Heart right ventricle (tissue), 16 donors: ENCODE measurements around the gene ADPRH. TPM values are rescaled to one million over a fixed set of nuclear protein-coding genes. Genes with fewer than 3 reads are reported as not detected.

Experiments
- ATAC-seq, 8 donors: fragments of 200-7000 bp; cut with Tn5 transposase; one replicate each; pipeline ENCODE4 v1.9.1; 2020; ENCODE audit warnings: mild to moderate bottlenecking in 8 of 8, moderate library complexity in 8 of 8, moderate number of reproducible peaks in 1 of 8
- DNase-seq, 2 donors: peaks; one replicate each; pipeline ENCODE4 v3.0.0-alpha.2; 2020
- H3K27ac ChIP-seq, 10 donors: fragments of 200-600 bp; sonication (generic) in 2 of 10; one replicate each; pipeline versions ENCODE4 v1.5.0 to v1.8.0; 2020 to 2022; ENCODE audit warnings: mild to moderate bottlenecking in 3 of 10
- H3K27me3 ChIP-seq, 7 donors: fragments of 200-600 bp; one replicate each; pipeline ENCODE4 v1.8.0; 2021 to 2022; ENCODE audit warnings: mild to moderate bottlenecking in 2 of 7
- H3K36me3 ChIP-seq, 9 donors: fragments of 200-600 bp; sonication (generic) in 1 of 9; one replicate each; pipeline versions ENCODE4 v1.5.0 to v1.8.0; 2020 to 2022; ENCODE audit warnings: mild to moderate bottlenecking in 2 of 9
- H3K4me1 ChIP-seq, 9 donors: fragments of 200-600 bp; sonication (generic) in 1 of 9; one replicate each; pipeline versions ENCODE4 v1.5.0 to v1.8.0; 2020 to 2022; ENCODE audit warnings: mild to moderate bottlenecking in 4 of 9
- H3K4me3 ChIP-seq, 10 donors: fragments of 200-600 bp; sonication (generic) in 2 of 10; one replicate each; pipeline versions ENCODE4 v1.5.0 to v1.8.0; 2020 to 2022; ENCODE audit warnings: mild to moderate bottlenecking in 7 of 10, moderate library complexity in 2 of 10
- H3K9me3 ChIP-seq, 11 donors: fragments of 200-600 bp in 10 of 11; sonication (generic) in 2 of 11; one replicate each; pipeline versions ENCODE4 v1.5.0 to v1.8.0; 2013 to 2022; ENCODE audit warnings: mild to moderate bottlenecking in 2 of 11, control low read depth in 1 of 11, moderate library complexity in 1 of 11
- CTCF ChIP-seq, 9 donors: fragments of 200-600 bp; sonication (generic) in 2 of 9; IDR thresholded peaks; one replicate each; pipeline versions ENCODE4 v1.5.0 to v1.8.0; 2021 to 2022; ENCODE audit warnings: antibody characterized with exemption in 9 of 9, mild to moderate bottlenecking in 5 of 9, moderate library complexity in 1 of 9
- WGBS, 2 donors: extraction: QIAGEN DNeasy Blood & Tissue Kit; methylation state at CpG; one replicate each; pipeline ENCODE4 v1.1.7; 2013; ENCODE audit warnings: inconsistent platforms in 1 of 2; 5-methylcytosine and 5-hydroxymethylcytosine counted together
- intact Hi-C, 10 donors: fragments of 100-400 bp; cut with DNase I; formaldehyde crosslinking; loops; one replicate each; pipeline versions ENCODE4 v1.11.1 to v1.14.2; 2022
- polyA plus RNA-seq, 2 donors: library from polyadenylated mRNA; stranded (reverse); fragments of 200-250 nt; gene quantifications; one replicate each; pipeline ENCODE4 v1.2.3, GENCODE V29; 2013
- total RNA-seq, 10 donors: library from RNA; stranded (reverse); fragmentation: NEBNext Ultra II Directional in 3 of 10; extraction: Animal tissue kit (Norgen Biotek cat#: 25700) in 3 of 10; gene quantifications; one replicate each; pipeline versions ENCODE4 v1.2.1 to v1.2.4, GENCODE V29; 2021 to 2023
- donor health status: Arrhythmogenic right ventricular cardiomyopathy.
- donor health status: ischemic (EF 13 %, LVEDD 7.1; RV severe dilation, severe dysfunction).
- donor health status: healthy with polysubstance abuse.
- donor health status: DM: no; HTN: yes; CAD: no.
- donor health status: DM: no; HTN: no; CAD: no.
- donor health status: ischemic (EF 25% LVEDD 6.9; RV normal size, moderate dysfunction).
- donor health status: ischemic (EF 25% LVEDD 5.7; RV mildly dilated, moderate dysfunction).
- donor health status: healthy.
- donor health status: DM: yes; HTN: yes; CAD: no.
- donor health status: Ischemic cardiomyopathy.
- donor health status: ischemic (EF 35%, LVEDD 5.7; RV mildly dilated, moderate dysfunction).
- donor health status: nonischemic (EF 11% LVEDD 7.7; RV severe dilation, severe dysfunction).
- donor health status: DM: yes; HTN: yes; CAD: no.
- donor health status: PGD.
- donor health status: ischemic (EF 29% LVEDD 5.4; RV normal size, mild dysfunction).
- donor health status: nonischemic (EF 23%, LVEDD 6.1; RV moderate dilation, normal function).

ADPRH gene
- total and polyA plus RNA-seq, 12 donors, result 5.6 to 16.9 (median 10.5) TPM

DNA sequence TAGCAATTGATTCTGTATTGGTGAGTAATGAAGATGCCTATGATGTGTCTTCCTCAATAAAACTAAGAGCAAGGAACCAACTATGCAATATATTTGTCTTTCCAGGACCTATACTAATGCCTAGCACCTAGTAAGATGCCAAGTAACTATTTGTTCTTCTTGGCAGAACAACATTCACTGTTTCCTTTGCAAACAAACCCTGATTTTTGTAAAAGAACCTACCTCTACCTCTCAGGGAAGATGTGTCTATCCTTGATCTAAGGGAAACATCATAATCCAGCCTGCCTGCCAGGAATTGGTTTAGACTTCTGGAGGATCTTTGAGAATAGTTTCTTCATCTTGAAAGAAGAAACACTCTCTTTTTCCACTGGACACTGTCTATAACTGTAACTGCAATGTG lies 3.8 kb upstream of the ADPRH start:
- Histone ChIP-seq H3K27me3 (no peaks in the 10 kb centered on the region), H3K4me3 (no peak overlapping the region), H3K9me3 (no peaks in the 10 kb centered on the region), H3K36me3 (no peaks in the 10 kb centered on the region), H3K4me1 (peaks cover 0 to 42% (median 20%) of the 10 kb centered on the region in 9 donors), H3K27ac (no peak overlapping the region)
- DNase-seq, result no peak
- intact Hi-C loops, result loop anchor here in 5 of 10 donors (5.0 to 10.0 kb wide), 5 partner anchors 51 to 107 kb away; partner anchors contain the start of gene COX17 (in 1 of the 5)
- no peak for TF ChIP-seq CTCF (IDR thresholded peaks at IDR 0.05)
- ATAC-seq, result no peak

DNA sequence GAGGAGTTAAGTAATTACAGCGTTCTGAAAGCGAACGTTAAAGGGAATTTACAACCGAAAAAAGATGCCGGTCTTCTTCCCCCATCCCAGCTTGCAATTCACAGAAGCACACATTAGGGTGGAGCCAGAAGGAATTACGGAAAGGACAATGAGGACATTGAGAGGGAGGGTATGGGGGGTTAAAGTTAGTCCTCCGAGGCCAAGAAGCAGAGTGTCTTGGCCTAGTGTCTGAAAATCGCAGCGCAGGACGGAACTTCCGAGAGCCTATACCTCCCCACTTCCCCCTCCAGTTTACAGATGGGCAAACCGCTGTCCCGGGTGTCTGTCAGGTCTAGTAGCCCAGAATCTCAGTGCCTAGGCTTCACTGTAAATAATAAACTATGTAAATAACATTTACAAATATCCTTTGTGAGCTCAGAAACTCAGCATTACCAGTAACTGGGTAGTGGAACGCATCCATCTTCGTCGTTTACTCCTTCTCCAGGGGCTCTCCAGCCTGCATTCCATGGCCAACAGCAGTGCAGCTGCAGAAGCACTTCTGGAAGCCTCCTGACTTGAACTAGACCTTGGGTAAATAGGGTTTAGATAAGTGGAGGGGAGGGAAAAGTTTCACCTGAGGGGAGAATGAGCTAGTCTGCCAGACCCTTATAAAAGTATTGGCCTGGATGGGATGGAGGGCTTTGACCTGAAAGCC lies 922 bp downstream of the ADPRH start:
- Histone ChIP-seq H3K4me1 (peaks cover 0 to 27% (median 17%) of the 10 kb centered on the region in 9 donors), H3K27ac (peak overlapping the region; percentile 87 to 99 (median 94)), H3K27me3 (no peaks in the 10 kb centered on the region), H3K4me3 (peak overlapping the region; percentile 37 to 81 (median 64)), H3K36me3 (peaks cover 0 to 21% (median 0%) of the 10 kb centered on the region in 9 donors), H3K9me3 (no peaks in the 10 kb centered on the region)
- ATAC-seq (peak; percentile 62 to 82 (median 68)), DNase-seq (peak in 1 of 2 donors; percentile 58)
- no peak for TF ChIP-seq CTCF (IDR thresholded peaks at IDR 0.05)
- WGBS, 2 donors, result 5 to 9% methylated on average over 16 of the region's 16 CpGs
- intact Hi-C loops, result loop anchor here in 2 of 10 donors (2.0 to 10.0 kb wide), 3 partner anchors 17 to 97 kb away; partner anchors contain the start of genes COX17 (in 2 of the 2) and PLA1A (in 1 of the 2)

DNA sequence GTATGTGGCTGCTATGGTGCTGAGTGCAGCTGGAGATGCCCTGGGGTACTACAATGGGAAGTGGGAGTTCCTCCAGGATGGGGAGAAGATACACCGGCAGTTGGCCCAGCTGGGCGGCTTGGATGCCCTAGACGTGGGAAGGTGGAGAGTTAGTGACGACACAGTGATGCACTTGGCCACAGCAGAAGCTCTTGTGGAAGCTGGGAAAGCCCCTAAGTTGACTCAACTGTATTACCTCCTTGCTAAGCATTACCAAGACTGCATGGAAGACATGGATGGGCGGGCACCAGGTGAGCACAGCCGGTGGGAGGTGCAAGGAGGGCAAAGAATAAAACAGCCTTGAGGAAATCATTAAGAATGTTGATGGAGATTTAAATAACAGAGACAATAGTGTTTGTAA lies 2.9 kb downstream of the ADPRH start:
- TF ChIP-seq CTCF (IDR thresholded peaks at IDR 0.05), result no peak
- Histone ChIP-seq H3K36me3 (peaks cover 0 to 33% (median 0%) of the 10 kb centered on the region in 9 donors), H3K4me1 (peaks cover 0 to 45% (median 17%) of the 10 kb centered on the region in 9 donors), H3K27me3 (no peaks in the 10 kb centered on the region), H3K9me3 (no peaks in the 10 kb centered on the region), H3K4me3 (no peak overlapping the region), H3K27ac (no peak overlapping the region)
- WGBS, 2 donors, result 87 to 94% methylated on average over 6 of the region's 6 CpGs
- DNase-seq, result no peak
- ATAC-seq, result no peak
- intact Hi-C loops, result loop anchor here in 1 of 10 donors (10.0 kb wide), 1 partner anchor 93 kb away; the partner anchor contains the start of gene COX17

- H3K4me3 ChIP-seq, result no peak overlapping the region
- no peaks in the 10 kb centered on the region for H3K9me3 ChIP-seq
- intact Hi-C loops, result loop anchor here in 2 of 10 donors (5.0 to 10.0 kb wide), 2 partner anchors 90 to 347 kb away; partner anchors contain the start of gene COX17 (in 1 of the 2)
- H3K36me3 ChIP-seq, result peaks cover 0 to 57% (median 4%) of the 10 kb centered on the region in 9 donors
- WGBS, 2 donors, result 92 to 95% methylated on average over 10 of the region's 10 CpGs
- no peaks in the 10 kb centered on the region for H3K27me3 ChIP-seq
- H3K27ac ChIP-seq, result peak overlapping the region in 1 of 10 donors; percentile 83
- ATAC-seq (no peak), DNase-seq (no peak)
- H3K4me1 ChIP-seq, result peaks cover 0 to 55% (median 12%) of the 10 kb centered on the region in 9 donors
- no peak for TF ChIP-seq CTCF (IDR thresholded peaks at IDR 0.05)
Observed at GRCh38 chr3:119585208-119585607, 5.9 kb downstream of the ADPRH start.
